Measurements from ENCODE around the gene OSTN.
"Not testable (repeated sequence)": the region's sequence is repeated elsewhere in the genome, so short reads cannot be mapped to it uniquely, and the experiment has no call there.

The OSTN gene

GRCh38 chr3:191244242-191244867 lies 45.3 kb downstream of the OSTN start:
- no peak for TF ChIP-seq ZNF701 (tag by site-specific recombination; IDR thresholded peaks at IDR 0.05)
- TF ChIP-seq ZNF654 (tag by site-specific recombination; IDR thresholded peaks at IDR 0.05; ENCODE audit: low read depth), result peak; percentile 52
- no peak for TF ChIP-seq ZNF121 (tag by site-specific recombination; IDR thresholded peaks at IDR 0.05)
- Histone ChIP-seq H3K36me3 (ENCODE audit: control insufficient read depth in 2 of 2, insufficient read depth in 1 of 2, low read length in 2 of 2) (no peaks in the 10 kb centered on the region), H3K4me1 (ENCODE audit: control insufficient read depth, insufficient read depth, low read length) (no peaks in the 10 kb centered on the region), H3K9me3 (ENCODE audit: control insufficient read depth, insufficient read depth, low read depth, low read length) (no peaks in the 10 kb centered on the region), H3K27ac (ENCODE audit: extremely low read depth, low read depth, low read length) (no peak overlapping the region), H3K4me3 (ENCODE audit: low read depth, low read length) (no peak overlapping the region)
- ChIA-PET CTCF (interaction anchor here (0.6 to 1.6 kb wide), 6 partner anchors 9 to 147 kb away, joined by 3 read pairs; no protein-coding TSS in a partner anchor), POLR2A (no interaction called here)

- H3K4me1 ChIP-seq (ENCODE audit: control insufficient read depth, insufficient read depth, low read length); H3K27ac ChIP-seq (ENCODE audit: extremely low read depth, low read depth, low read length); POLR2A ChIA-PET; H3K9me3 ChIP-seq (ENCODE audit: control insufficient read depth, insufficient read depth, low read depth, low read length); H3K4me3 ChIP-seq (ENCODE audit: low read depth, low read length); H3K36me3 ChIP-seq (ENCODE audit: control insufficient read depth in 2 of 2, insufficient read depth in 1 of 2, low read length in 2 of 2): not testable (repeated sequence)
- TF ChIP-seq MZF1 (tag by site-specific recombination; IDR thresholded peaks at IDR 0.05; ENCODE audit: borderline replicate concordance), result peak; percentile 59; the same call in 1 of the 2 replicates
- peak; percentile 53; the same call in 1 of the 2 replicates for TF ChIP-seq ATF2 (tag by site-specific recombination; IDR thresholded peaks at IDR 0.05; ENCODE audit: low read depth)
- CTCF ChIA-PET, result interaction anchor here (1.1 kb wide), 1 partner anchor 110 kb away, joined by 4 read pairs; no protein-coding TSS in a partner anchor
Observed at GRCh38 chr3:191246034-191246433, 47.0 kb downstream of the OSTN start.

GRCh38 chr3:191246630-191247029 lies 47.6 kb downstream of the OSTN start:
- no peak overlapping the region for H3K27ac ChIP-seq (ENCODE audit: extremely low read depth, low read depth, low read length)
- ChIA-PET POLR2A (no interaction called here), CTCF (no interaction called here)
- no peaks in the 10 kb centered on the region for H3K4me1 ChIP-seq (ENCODE audit: control insufficient read depth, insufficient read depth, low read length)
- no peak overlapping the region for H3K4me3 ChIP-seq (ENCODE audit: low read depth, low read length)
- no peaks in the 10 kb centered on the region for H3K36me3 ChIP-seq (ENCODE audit: control insufficient read depth in 2 of 2, insufficient read depth in 1 of 2, low read length in 2 of 2)
- H3K9me3 ChIP-seq (ENCODE audit: control insufficient read depth, insufficient read depth, low read depth, low read length), result no peaks in the 10 kb centered on the region
- TF ChIP-seq ZNF292 (tag by site-specific recombination; IDR thresholded peaks at IDR 0.05; ENCODE audit: borderline replicate concordance, low read depth), result no peak
- peak; percentile 59; the same call in 1 of the 2 replicates for TF ChIP-seq ZNF629 (tag by site-specific recombination; IDR thresholded peaks at IDR 0.05)
- TF ChIP-seq ZNF777 (tag by site-specific recombination; IDR thresholded peaks at IDR 0.05; ENCODE audit: borderline replicate concordance), result no peak
- 0 out of 2 replicates have a peak, but pooled peaks have one; percentile 23 for TF ChIP-seq IKZF3 (tag by site-specific recombination; IDR thresholded peaks at IDR 0.05)
- TF ChIP-seq ZNF776 (tag by site-specific recombination; IDR thresholded peaks at IDR 0.05; ENCODE audit: borderline replicate concordance), result no peak
- no peak for TF ChIP-seq PRDM10 (tag by site-specific recombination; IDR thresholded peaks at IDR 0.05)
- peak; percentile 50; the same call in 1 of the 2 replicates for TF ChIP-seq INSM2 (tag by site-specific recombination; IDR thresholded peaks at IDR 0.05)
- TF ChIP-seq ZNF133 (tag by site-specific recombination; IDR thresholded peaks at IDR 0.05), result no peak
- no peak for TF ChIP-seq ZFP3 (tag by site-specific recombination; IDR thresholded peaks at IDR 0.05; ENCODE audit: low read depth)
- TF ChIP-seq ZNF513 (tag by site-specific recombination; IDR thresholded peaks at IDR 0.05), result peak; percentile 90
- 0 out of 2 replicates have a peak, but pooled peaks have one; percentile 26 for TF ChIP-seq SP7 (tag by site-specific recombination; IDR thresholded peaks at IDR 0.05)
- peak; percentile 70; the same call in 1 of the 2 replicates for TF ChIP-seq GFI1B (tag by site-specific recombination; IDR thresholded peaks at IDR 0.05)
- peak; percentile 79 for TF ChIP-seq ZNF366 (tag by site-specific recombination; conservative IDR thresholded peaks at IDR 0.05)
- peak; percentile 39; the same call in 1 of the 2 replicates for TF ChIP-seq TCF7L2 (IDR thresholded peaks at IDR 0.05; ENCODE audit: borderline replicate concordance, low read depth, low read length)
- peak; percentile 61; the same call in 1 of the 2 replicates for TF ChIP-seq ZEB2 (tag by site-specific recombination; IDR thresholded peaks at IDR 0.05)
- no peak for TF ChIP-seq ZNF16 (tag by site-specific recombination; IDR thresholded peaks at IDR 0.05; ENCODE audit: low read depth)
- 0 out of 2 replicates have a peak, but pooled peaks have one; percentile 38 for TF ChIP-seq GLI2 (tag by site-specific recombination; IDR thresholded peaks at IDR 0.05; ENCODE audit: borderline replicate concordance, low read depth)
